Raji (cell line): ENCODE measurements around the gene FOXL1.

Experiments used
- POLR2A ChIP-seq: IDR thresholded peaks from 2 replicates; pipeline ENCODE4 v1.6.1; 2011; ENCODE audit warnings: low read depth, low read length, control low read depth; ENCODE audit not compliant: insufficient read depth

The FOXL1 gene

GRCh38 chr16:86578061-86578599 is at the start of gene FOXL1:
Gene FOXL1 (plus strand): TSS chr16:86578549. CDS start chr16:86578724, 175 bp downstream.
- no peak for TF ChIP-seq POLR2A

- no peak for TF ChIP-seq POLR2A
These were observed 49.2 kb upstream of the FOXL1 start for GRCh38 chr16:86529160-86529559.

GRCh38 chr16:86530251-86531190 is 47.8 kb upstream of the FOXL1 start:
- no peak for TF ChIP-seq POLR2A

- no peak for TF ChIP-seq POLR2A
These were observed 47.2 kb upstream of the FOXL1 start for GRCh38 chr16:86531191-86531545.

GRCh38 chr16:86531641-86532525 is 46.5 kb upstream of the FOXL1 start:
- no peak for TF ChIP-seq POLR2A

GRCh38 chr16:86532526-86532815 is 45.9 kb upstream of the FOXL1 start:
- TF ChIP-seq POLR2A = no peak

DNA sequence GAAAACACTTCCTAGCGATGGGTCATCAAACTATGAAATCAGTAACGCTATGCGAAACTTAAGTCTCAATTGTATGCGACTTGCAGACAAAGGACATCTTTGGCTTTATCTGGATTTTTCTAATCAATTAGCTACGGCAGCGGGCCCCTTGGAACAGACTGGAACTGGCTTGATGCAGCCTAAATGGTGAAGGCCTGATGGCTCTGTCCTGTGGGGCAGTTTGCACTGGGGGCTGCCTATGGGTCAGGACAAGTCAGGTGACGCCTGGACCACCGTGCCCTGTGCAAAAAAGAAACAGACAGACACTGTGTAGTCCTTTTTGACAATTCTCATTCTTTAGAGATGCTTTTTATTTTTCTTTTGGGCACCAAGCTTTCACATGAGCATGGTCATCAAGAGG is 45.3 kb upstream of the FOXL1 start:
- no peak for TF ChIP-seq POLR2A

GRCh38 chr16:86533767-86534351 is 44.5 kb upstream of the FOXL1 start:
- TF ChIP-seq POLR2A = no peak

DNA sequence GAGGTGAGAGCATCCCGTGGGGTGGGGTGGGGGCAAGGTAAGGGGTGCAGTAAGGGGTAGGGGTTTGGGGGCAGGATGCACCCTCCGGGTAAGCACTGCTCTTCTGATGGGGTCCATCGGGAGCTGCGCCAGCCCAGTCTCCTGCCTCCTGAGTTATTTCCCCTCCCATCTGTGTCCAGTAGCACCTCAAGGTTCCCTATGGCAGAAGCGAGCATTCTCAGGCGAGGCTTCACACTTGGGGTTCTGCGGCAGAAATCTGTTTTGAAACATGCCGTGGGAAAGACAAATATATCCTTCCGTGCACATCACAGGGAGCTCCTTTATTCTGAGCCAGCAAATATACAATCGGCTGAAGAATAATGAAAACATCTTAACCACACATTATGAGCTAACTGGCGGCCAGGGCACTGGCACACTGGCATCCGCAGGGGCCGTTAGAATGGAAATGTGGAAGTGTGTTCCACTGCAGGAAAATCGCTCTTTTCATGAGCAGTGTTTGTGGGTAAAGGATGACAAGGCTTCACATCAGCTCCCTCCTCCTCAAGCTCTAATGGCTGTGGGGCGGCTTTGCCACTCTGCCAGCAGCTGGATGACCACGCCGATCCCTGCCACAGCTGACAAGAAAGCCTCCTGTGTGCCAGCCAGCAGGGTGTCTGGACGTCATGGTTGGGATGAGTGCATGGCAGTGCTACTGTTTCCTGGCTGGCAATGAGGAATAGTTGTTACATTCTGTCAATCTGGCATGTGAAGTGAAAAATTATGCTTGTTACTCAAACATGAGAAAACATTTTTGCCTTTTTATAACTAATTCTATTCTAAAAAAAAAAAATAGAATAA is 43.4 kb upstream of the FOXL1 start:
- no peak for TF ChIP-seq POLR2A

DNA sequence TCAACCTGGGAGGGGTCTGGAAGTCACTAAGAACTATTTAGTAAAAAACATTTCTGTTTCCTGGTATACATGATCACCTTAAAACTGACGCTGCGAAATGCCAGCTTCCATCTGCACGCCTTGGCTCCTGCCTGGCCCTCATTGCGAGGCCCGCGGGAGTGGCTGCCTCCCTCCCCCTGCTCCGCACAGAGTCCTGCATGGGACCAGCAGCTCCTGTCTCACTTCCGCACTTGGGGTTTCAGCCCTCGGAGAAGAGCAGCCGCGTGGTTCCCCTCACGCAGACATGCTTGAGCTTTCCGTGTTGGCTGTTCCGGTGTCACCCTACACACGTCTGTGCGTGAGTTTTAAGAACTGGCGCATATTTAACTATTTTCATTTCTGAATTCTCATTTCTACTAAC is 41.7 kb upstream of the FOXL1 start:
- TF ChIP-seq POLR2A = no peak

- no peak for TF ChIP-seq POLR2A
These were observed 40.9 kb upstream of the FOXL1 start for GRCh38 chr16:86537486-86537885.

DNA sequence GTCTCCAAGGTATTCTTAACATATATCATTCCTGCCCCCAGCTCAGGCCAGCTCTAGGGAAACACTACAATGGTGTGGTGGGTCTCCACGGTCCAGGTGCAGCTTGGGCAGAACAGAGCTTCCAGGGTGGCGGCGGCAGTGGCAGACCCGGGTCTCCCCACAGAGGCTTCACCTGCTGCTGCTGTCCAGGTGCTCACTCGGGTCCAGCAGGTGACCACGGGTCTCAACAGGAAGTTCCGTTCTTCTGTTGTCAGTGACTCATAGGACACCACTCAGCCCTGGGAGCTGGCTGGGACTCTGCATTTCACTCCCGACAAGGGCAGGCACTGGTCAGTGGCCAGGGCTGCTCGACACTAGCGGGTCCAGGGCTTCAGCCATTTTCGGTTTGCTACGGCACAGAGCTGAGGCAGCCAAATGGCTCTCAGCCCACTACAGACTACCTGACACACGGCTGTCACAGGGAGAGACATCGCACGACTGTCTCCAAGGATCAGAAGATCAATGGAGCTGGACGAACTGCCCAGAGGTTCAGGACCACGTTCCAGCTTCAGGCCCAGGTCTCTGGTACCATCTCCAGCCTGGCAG is 40.1 kb upstream of the FOXL1 start:
- TF ChIP-seq POLR2A = no peak

- TF ChIP-seq POLR2A = no peak
These were observed 37.5 kb upstream of the FOXL1 start for GRCh38 chr16:86540894-86541293.

- TF ChIP-seq POLR2A = no peak
These were observed 36.8 kb upstream of the FOXL1 start for GRCh38 chr16:86541560-86541959.
